HEK293 (cell line): ENCODE data around the gene NEUROG2.

Source experiments
- CTCF ChIA-PET: fragments of 350-600 bp; formaldehyde crosslinking; extraction: SDS; loops from one replicate; lab custom pipeline; 2021; ENCODE audit warnings: antibody characterized with exemption; lab: Yijun Ruan, JAX
- POLR2A ChIA-PET: fragments of 300-600 bp; formaldehyde crosslinking; extraction: SDS; loops from one replicate; lab custom pipeline; 2020; ENCODE audit warnings: antibody characterized with exemption, inconsistent platforms; lab: Yijun Ruan, JAX
- H3K27ac ChIP-seq: fragments of 200-500 bp; sonication (Bioruptor generic); 2 replicates; pipeline ENCODE4 v1.5.1; 2014; ENCODE audit warnings: low read depth, low read length, control low read depth, inconsistent platforms; ENCODE audit errors: extremely low read depth
- H3K36me3 ChIP-seq, 2 experiments: fragments of 200-500 bp in 1 of 2; sonication (Bioruptor generic) in 1 of 2; 1 replicate in 1 of 2; 2 replicates in 1 of 2; pipeline ENCODE4 v1.5.1; 2014 to 2017; ENCODE audit warnings: inconsistent platforms in 2 of 2, low read length in 2 of 2; ENCODE audit not compliant: control insufficient read depth in 2 of 2, insufficient read depth in 1 of 2
- H3K4me1 ChIP-seq: fragments of 200-500 bp; sonication (Bioruptor generic); 2 replicates; pipeline ENCODE4 v1.5.1; 2014; ENCODE audit warnings: mild to moderate bottlenecking, low read length, inconsistent platforms; ENCODE audit not compliant: control insufficient read depth, insufficient read depth
- H3K4me3 ChIP-seq: 2 replicates; pipeline ENCODE4 v1.5.1; 2011; ENCODE audit warnings: low read depth, mild to moderate bottlenecking, control low read depth, low read length, moderate library complexity
- H3K9me3 ChIP-seq: fragments of 200-500 bp; sonication (Bioruptor generic); 2 replicates; pipeline ENCODE4 v1.5.1; 2014; ENCODE audit warnings: low read depth, low read length, inconsistent platforms; ENCODE audit not compliant: control insufficient read depth, insufficient read depth
- GFI1B ChIP-seq: fragments of 450-650 bp; formaldehyde crosslinking; IDR thresholded peaks from 2 replicates; pipeline ENCODE4 v1.5.1; 2016; ENCODE audit warnings: missing biosample characterization, missing genetic modification characterization
- HOXC10 ChIP-seq: sonication (generic); formaldehyde crosslinking; IDR thresholded peaks from 2 replicates; pipeline ENCODE4 v1.8.1; 2023; ENCODE audit warnings: mild to moderate bottlenecking, missing genetic modification reagents
- KLF7 ChIP-seq: fragments of 450-650 bp; formaldehyde crosslinking; IDR thresholded peaks from 2 replicates; pipeline ENCODE4 v1.5.1; 2016; ENCODE audit warnings: missing biosample characterization, missing genetic modification characterization, borderline replicate concordance
- KLF8 ChIP-seq: fragments of 450-650 bp; formaldehyde crosslinking; IDR thresholded peaks from 2 replicates; pipeline ENCODE4 v1.5.1; 2016; ENCODE audit warnings: missing biosample characterization, missing genetic modification characterization
- OSR2 ChIP-seq: fragments of 450-650 bp; formaldehyde crosslinking; IDR thresholded peaks from 2 replicates; pipeline ENCODE4 v1.5.1; 2016; ENCODE audit warnings: missing biosample characterization, missing genetic modification characterization
- PATZ1 ChIP-seq: fragments of 450-650 bp; formaldehyde crosslinking; IDR thresholded peaks from 2 replicates; pipeline ENCODE4 v1.5.1; 2016; ENCODE audit warnings: missing biosample characterization, missing genetic modification characterization
- SETDB1 ChIP-seq: IDR thresholded peaks from one replicate; pipeline ENCODE4 v1.6.1; 2017; ENCODE audit warnings: mild to moderate bottlenecking, low read length, moderate library complexity, mixed read lengths; ENCODE audit not compliant: insufficient read length
- TSHZ1 ChIP-seq: fragments of 450-650 bp; formaldehyde crosslinking; IDR thresholded peaks from 2 replicates; pipeline ENCODE4 v1.5.1; 2016; ENCODE audit warnings: missing biosample characterization, missing genetic modification characterization, borderline replicate concordance
- ZIC2 ChIP-seq: fragments of 450-650 bp; formaldehyde crosslinking; IDR thresholded peaks from 2 replicates; pipeline ENCODE4 v1.5.1; 2016; ENCODE audit warnings: missing biosample characterization, missing genetic modification characterization
- ZNF148 ChIP-seq: fragments of 450-650 bp; formaldehyde crosslinking; IDR thresholded peaks from 2 replicates; pipeline ENCODE4 v1.5.0; 2017; ENCODE audit warnings: missing biosample characterization, missing genetic modification characterization, borderline replicate concordance
- ZNF221 ChIP-seq: fragments of 450-650 bp; formaldehyde crosslinking; IDR thresholded peaks from 2 replicates; pipeline ENCODE4 v1.5.1; 2017; ENCODE audit warnings: missing biosample characterization, missing genetic modification characterization, borderline replicate concordance
- ZNF324 ChIP-seq: fragments of 450-650 bp; formaldehyde crosslinking; IDR thresholded peaks from 2 replicates; pipeline ENCODE4 v1.5.1; 2016; ENCODE audit warnings: missing biosample characterization, missing genetic modification characterization
- ZNF350 ChIP-seq: fragments of 450-650 bp; formaldehyde crosslinking; IDR thresholded peaks from 2 replicates; pipeline ENCODE4 v1.5.0; 2017; ENCODE audit warnings: missing biosample characterization, mild to moderate bottlenecking, missing genetic modification characterization
- ZNF391 ChIP-seq: fragments of 450-650 bp; formaldehyde crosslinking; IDR thresholded peaks from 2 replicates; pipeline ENCODE4 v1.5.1; 2016; ENCODE audit warnings: low read depth, missing biosample characterization, missing genetic modification characterization, borderline replicate concordance
- ZNF48 ChIP-seq: fragments of 450-650 bp; formaldehyde crosslinking; IDR thresholded peaks from 2 replicates; pipeline ENCODE4 v1.5.1; 2016; ENCODE audit warnings: missing biosample characterization, missing genetic modification characterization
- ZNF596 ChIP-seq: fragments of 450-650 bp; IDR thresholded peaks from 2 replicates; pipeline ENCODE4 v1.5.0; 2018; ENCODE audit warnings: missing biosample characterization, mild to moderate bottlenecking, missing genetic modification characterization, moderate library complexity
- ZNF664 ChIP-seq: fragments of 450-650 bp; formaldehyde crosslinking; IDR thresholded peaks from 2 replicates; pipeline ENCODE4 v1.5.1; 2016; ENCODE audit warnings: missing biosample characterization, missing genetic modification characterization
- ZNF692 ChIP-seq: fragments of 450-650 bp; formaldehyde crosslinking; IDR thresholded peaks from 2 replicates; pipeline ENCODE4 v1.5.1; 2016; ENCODE audit warnings: missing biosample characterization, missing genetic modification characterization
- ZNF792 ChIP-seq: fragments of 450-650 bp; formaldehyde crosslinking; IDR thresholded peaks from 2 replicates; pipeline ENCODE4 v1.5.1; 2016; ENCODE audit warnings: missing biosample characterization, missing genetic modification characterization
- ZSCAN23 ChIP-seq: fragments of 450-650 bp; formaldehyde crosslinking; IDR thresholded peaks from 2 replicates; pipeline ENCODE4 v1.5.1; 2016; ENCODE audit warnings: missing biosample characterization, missing genetic modification characterization
- ZXDB ChIP-seq: fragments of 450-650 bp; formaldehyde crosslinking; IDR thresholded peaks from 2 replicates; pipeline ENCODE4 v1.5.1; 2016; ENCODE audit warnings: missing biosample characterization, missing genetic modification characterization
- TF ChIP-seq, protein P1 (sequence below): fragments of 450-650 bp; formaldehyde crosslinking; IDR thresholded peaks from 2 replicates; pipeline ENCODE4 v1.5.1; 2016; ENCODE audit warnings: missing biosample characterization, missing genetic modification characterization

The NEUROG2 gene

DNA sequence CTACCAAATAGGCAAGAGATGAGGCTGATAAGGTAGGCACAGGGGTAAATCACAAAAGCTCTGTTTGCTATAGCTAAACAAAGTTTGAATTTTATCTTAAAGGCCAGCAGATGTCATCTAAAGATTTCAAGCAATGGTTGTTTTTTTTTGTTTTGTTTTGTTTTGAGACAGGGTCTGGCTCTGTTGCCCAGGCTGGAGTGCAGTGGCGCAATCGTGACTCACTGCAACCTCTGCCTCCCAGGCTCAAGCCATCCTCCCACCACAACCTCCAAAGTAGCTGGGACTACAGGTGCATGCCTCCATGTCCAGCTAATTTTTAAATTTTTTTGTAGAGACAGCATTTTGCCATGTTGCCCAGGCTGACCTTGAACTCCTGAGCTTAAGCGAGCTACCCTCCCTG, 43.1 kb upstream of the NEUROG2 start:
- Histone ChIP-seq H3K9me3 (no peaks in the 10 kb centered on the region), H3K27ac (no peak overlapping the region), H3K36me3 (peaks cover 0 to 23% of the 10 kb centered on the region in 2 experiments; a peak in 1 of 3 replicates), H3K4me1 (no peaks in the 10 kb centered on the region), H3K4me3 (no peak overlapping the region)
- CTCF ChIA-PET, result interaction anchor here (0.5 kb wide), 1 partner anchor 206 kb away, joined by 3 read pairs; no protein-coding TSS in a partner anchor
- POLR2A ChIA-PET, result no interaction called here
- TF ChIP-seq OSR2 (tag by site-specific recombination) (no peak), ZNF596 (tag by site-specific recombination) (no peak), PATZ1 (tag by site-specific recombination) (no peak), ZNF391 (tag by site-specific recombination) (no peak), ZIC2 (no peak), GFI1B (tag by site-specific recombination) (no peak), SETDB1 (no peak), ZNF664 (tag by site-specific recombination) (no peak), ZNF792 (tag by site-specific recombination) (no peak), ZNF48 (tag by site-specific recombination) (no peak), KLF8 (no peak), TSHZ1 (tag by site-specific recombination) (no peak), ZNF324 (tag by site-specific recombination) (no peak), HOXC10 (CRISPR knock-in tag) (no peak), ZSCAN23 (tag by site-specific recombination) (no peak), ZXDB (tag by site-specific recombination) (no peak), KLF7 (tag by site-specific recombination) (no peak)
- TF ChIP-seq, protein P1, sequence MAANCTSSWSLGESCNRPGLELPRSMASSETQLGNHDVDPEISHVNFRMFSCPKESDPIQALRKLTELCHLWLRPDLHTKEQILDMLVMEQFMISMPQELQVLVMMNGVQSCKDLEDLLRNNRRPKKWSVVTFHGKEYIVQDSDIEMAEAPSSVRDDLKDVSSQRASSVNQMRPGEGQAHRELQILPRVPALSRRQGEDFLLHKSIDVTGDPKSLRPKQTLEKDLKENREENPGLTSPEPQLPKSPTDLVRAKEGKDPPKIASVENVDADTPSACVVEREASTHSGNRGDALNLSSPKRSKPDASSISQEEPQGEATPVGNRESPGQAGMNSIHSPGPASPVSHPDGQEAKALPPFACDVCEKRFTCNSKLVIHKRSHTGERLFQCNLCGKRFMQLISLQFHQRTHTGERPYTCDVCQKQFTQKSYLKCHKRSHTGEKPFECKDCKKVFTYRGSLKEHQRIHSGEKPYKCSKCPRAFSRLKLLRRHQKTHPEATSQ (tag by site-specific recombination), result no peak

GRCh38 chr4:112557676-112558411, 41.9 kb upstream of the NEUROG2 start:
- Histone ChIP-seq H3K4me1 (no peaks in the 10 kb centered on the region), H3K9me3 (no peaks in the 10 kb centered on the region), H3K27ac (no peak overlapping the region), H3K36me3 (peaks cover 0 to 23% of the 10 kb centered on the region in 2 experiments; a peak in 1 of 3 replicates), H3K4me3 (no peak overlapping the region)
- ChIA-PET POLR2A (no interaction called here), CTCF (no interaction called here)
- TF ChIP-seq ZNF221 (tag by site-specific recombination) (no peak), ZNF792 (tag by site-specific recombination) (no peak), ZNF148 (tag by site-specific recombination) (no peak), ZNF350 (tag by site-specific recombination) (no peak), ZNF692 (tag by site-specific recombination) (no peak)
